DOHH2 (cell line): ENCODE results near the gene OLIG3.

ENCODE experiments used
- H3F3A ChIP-seq: fragments of 200-600 bp; sonication (generic), shearing (Covaris generic); 2 replicates; pipeline ENCODE4 v1.6.0; 2016; ENCODE audit warnings: antibody characterized with exemption, mild to moderate bottlenecking; ENCODE audit not compliant: control insufficient read depth, insufficient read depth
- H3K27ac ChIP-seq: fragments of 200-600 bp; sonication (generic); 2 replicates; pipeline ENCODE4 v1.5.1; 2014; ENCODE audit warnings: low read depth, mild to moderate bottlenecking, low read length, moderate library complexity
- H3K27me3 ChIP-seq: fragments of 200-600 bp; sonication (generic); 2 replicates; pipeline ENCODE4 v1.6.1; 2014; ENCODE audit warnings: mild to moderate bottlenecking, low read length, mixed read lengths; ENCODE audit not compliant: control insufficient read depth
- H3K36me3 ChIP-seq: fragments of 200-600 bp; sonication (generic); 2 replicates; pipeline ENCODE4 v1.6.1; 2014; ENCODE audit warnings: mild to moderate bottlenecking, low read length, moderate library complexity, mixed read lengths; ENCODE audit not compliant: control insufficient read depth
- H3K4me1 ChIP-seq: fragments of 200-600 bp; sonication (generic); 2 replicates; pipeline ENCODE4 v1.6.1; 2014; ENCODE audit warnings: mild to moderate bottlenecking, low read length, mixed read lengths; ENCODE audit not compliant: control insufficient read depth
- H3K4me2 ChIP-seq: fragments of 200-600 bp; sonication (generic); 2 replicates; pipeline ENCODE4 v1.6.0; 2014; ENCODE audit warnings: mild to moderate bottlenecking, low read length, moderate library complexity
- H3K4me3 ChIP-seq: fragments of 200-600 bp; sonication (generic); 2 replicates; pipeline ENCODE4 v1.5.1; 2014; ENCODE audit warnings: mild to moderate bottlenecking, low read length, mixed read lengths
- H3K79me2 ChIP-seq: fragments of 200-600 bp; sonication (generic); 2 replicates; pipeline ENCODE4 v1.6.1; 2014; ENCODE audit warnings: mild to moderate bottlenecking, low read length, mixed read lengths; ENCODE audit not compliant: control insufficient read depth
- H3K9me2 ChIP-seq: fragments of 200-600 bp; sonication (generic); replicated peaks from 2 replicates; pipeline ENCODE4 v1.6.1; 2014; ENCODE audit warnings: mild to moderate bottlenecking, low read length, mixed read lengths; ENCODE audit not compliant: control insufficient read depth
- H3K9me3 ChIP-seq: fragments of 200-600 bp; sonication (generic); 2 replicates; pipeline ENCODE4 v1.6.1; 2014; ENCODE audit warnings: antibody characterized with exemption, low read length, mixed read lengths; ENCODE audit not compliant: control insufficient read depth, insufficient read depth
- H4K20me1 ChIP-seq: fragments of 200-600 bp; sonication (generic); 2 replicates; pipeline ENCODE4 v1.6.0; 2014; ENCODE audit warnings: low read depth, mild to moderate bottlenecking, antibody characterized with exemption, low read length, moderate library complexity; ENCODE audit not compliant: control insufficient read depth, insufficient read depth
- EZH2phosphoT487 ChIP-seq: fragments of 200-600 bp; sonication (generic); IDR thresholded peaks from 2 replicates; pipeline ENCODE4 v1.6.1; 2017; ENCODE audit warnings: borderline replicate concordance, mild to moderate bottlenecking, antibody characterized with exemption, low read length, moderate library complexity, mixed read lengths
- TF ChIP-seq, protein P1 (sequence below): fragments of 200-600 bp; sonication (generic); IDR thresholded peaks from one replicate; pipeline ENCODE4 v1.5.1; 2014; ENCODE audit warnings: antibody characterized with exemption, mild to moderate bottlenecking, low read depth, low read length; ENCODE audit not compliant: poor library complexity, severe bottlenecking

OLIG3 gene

DNA sequence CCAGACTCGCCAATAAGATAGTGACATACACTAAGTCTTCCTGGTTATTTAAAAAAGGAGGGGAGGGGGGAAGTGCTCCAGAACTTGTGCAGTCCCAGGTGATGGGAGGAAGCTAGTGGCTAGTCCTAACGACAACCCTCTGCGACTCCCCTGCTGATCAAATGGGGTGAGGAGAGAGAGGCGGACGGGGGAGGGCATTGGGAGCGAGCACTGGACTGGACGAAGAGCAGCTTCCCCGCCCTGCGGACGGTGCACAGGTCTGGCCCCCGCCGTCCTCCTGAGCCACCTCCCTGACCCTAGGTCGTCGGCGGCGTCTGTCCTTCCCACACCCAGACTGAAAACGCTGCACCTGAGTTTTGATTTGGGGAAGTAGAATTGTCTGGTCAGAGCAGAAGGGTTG lies 2.2 kb upstream of the OLIG3 start:
- TF ChIP-seq, protein P1, sequence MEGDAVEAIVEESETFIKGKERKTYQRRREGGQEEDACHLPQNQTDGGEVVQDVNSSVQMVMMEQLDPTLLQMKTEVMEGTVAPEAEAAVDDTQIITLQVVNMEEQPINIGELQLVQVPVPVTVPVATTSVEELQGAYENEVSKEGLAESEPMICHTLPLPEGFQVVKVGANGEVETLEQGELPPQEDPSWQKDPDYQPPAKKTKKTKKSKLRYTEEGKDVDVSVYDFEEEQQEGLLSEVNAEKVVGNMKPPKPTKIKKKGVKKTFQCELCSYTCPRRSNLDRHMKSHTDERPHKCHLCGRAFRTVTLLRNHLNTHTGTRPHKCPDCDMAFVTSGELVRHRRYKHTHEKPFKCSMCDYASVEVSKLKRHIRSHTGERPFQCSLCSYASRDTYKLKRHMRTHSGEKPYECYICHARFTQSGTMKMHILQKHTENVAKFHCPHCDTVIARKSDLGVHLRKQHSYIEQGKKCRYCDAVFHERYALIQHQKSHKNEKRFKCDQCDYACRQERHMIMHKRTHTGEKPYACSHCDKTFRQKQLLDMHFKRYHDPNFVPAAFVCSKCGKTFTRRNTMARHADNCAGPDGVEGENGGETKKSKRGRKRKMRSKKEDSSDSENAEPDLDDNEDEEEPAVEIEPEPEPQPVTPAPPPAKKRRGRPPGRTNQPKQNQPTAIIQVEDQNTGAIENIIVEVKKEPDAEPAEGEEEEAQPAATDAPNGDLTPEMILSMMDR, result no peak
- no peak for TF ChIP-seq EZH2phosphoT487
- H3K27me3 ChIP-seq, result 0 out of 2 replicates have a peak, but pooled peaks cover 3% of the 10 kb centered on the region

DNA sequence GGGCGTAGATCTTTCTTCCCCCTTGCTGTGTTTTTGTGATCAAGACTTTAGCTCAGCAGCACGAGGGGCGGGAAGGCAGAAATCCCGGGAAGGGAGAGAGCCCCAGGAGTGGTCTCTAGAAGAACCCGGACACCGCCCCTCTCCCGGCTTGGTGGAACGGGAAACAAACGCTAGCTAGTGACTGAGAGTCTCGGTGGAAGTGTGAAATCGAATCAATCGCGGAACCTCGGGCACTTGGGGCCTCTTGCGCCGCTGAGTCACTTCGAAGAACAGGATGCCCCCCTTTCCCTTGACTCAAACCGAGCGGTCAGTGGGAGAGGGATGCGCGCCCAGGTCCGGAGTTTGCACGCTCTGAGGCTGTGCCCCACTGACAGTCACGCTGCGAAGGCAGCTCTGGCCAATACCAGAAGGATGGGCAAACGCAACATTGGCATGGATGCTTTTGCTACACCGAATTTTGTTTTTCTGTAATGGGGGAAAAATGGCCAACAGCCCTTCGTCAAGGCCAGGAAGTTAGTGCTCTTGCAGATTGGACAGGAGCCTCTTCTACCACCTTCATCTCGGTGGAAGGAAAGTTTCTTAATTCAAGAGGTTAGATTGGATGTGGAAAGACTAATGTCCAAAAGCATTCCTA lies 1.6 kb upstream of the OLIG3 start:
- Histone ChIP-seq H3K4me3 (no peak overlapping the region), H3K27ac (no peak overlapping the region), H3K27me3 (no peaks in the 10 kb centered on the region), H3K9me3 (peaks cover 16% of the 10 kb centered on the region), H3K4me2 (no peak overlapping the region), H3K9me2 (no peaks in the 10 kb centered on the region), H3F3A (no peaks in the 10 kb centered on the region), H3K79me2 (no peaks in the 10 kb centered on the region), H4K20me1 (no peaks in the 10 kb centered on the region), H3K36me3 (no peaks in the 10 kb centered on the region), H3K4me1 (no peaks in the 10 kb centered on the region)
- TF ChIP-seq EZH2phosphoT487, result no peak
- TF ChIP-seq, protein P1, result no peak

More for the DNA sequence above, 2.2 kb upstream of the OLIG3 start:
- H3F3A ChIP-seq, result no peaks in the 10 kb centered on the region
- H3K9me2 ChIP-seq, result no peaks in the 10 kb centered on the region
- H3K79me2 ChIP-seq, result no peaks in the 10 kb centered on the region
- peaks cover 16% of the 10 kb centered on the region for H3K9me3 ChIP-seq
- H3K4me3 ChIP-seq, result no peak overlapping the region
- no peak overlapping the region for H3K27ac ChIP-seq
- no peaks in the 10 kb centered on the region for H3K4me1 ChIP-seq
- H3K36me3 ChIP-seq, result no peaks in the 10 kb centered on the region
- no peak overlapping the region for H3K4me2 ChIP-seq
- H4K20me1 ChIP-seq, result no peaks in the 10 kb centered on the region

DNA sequence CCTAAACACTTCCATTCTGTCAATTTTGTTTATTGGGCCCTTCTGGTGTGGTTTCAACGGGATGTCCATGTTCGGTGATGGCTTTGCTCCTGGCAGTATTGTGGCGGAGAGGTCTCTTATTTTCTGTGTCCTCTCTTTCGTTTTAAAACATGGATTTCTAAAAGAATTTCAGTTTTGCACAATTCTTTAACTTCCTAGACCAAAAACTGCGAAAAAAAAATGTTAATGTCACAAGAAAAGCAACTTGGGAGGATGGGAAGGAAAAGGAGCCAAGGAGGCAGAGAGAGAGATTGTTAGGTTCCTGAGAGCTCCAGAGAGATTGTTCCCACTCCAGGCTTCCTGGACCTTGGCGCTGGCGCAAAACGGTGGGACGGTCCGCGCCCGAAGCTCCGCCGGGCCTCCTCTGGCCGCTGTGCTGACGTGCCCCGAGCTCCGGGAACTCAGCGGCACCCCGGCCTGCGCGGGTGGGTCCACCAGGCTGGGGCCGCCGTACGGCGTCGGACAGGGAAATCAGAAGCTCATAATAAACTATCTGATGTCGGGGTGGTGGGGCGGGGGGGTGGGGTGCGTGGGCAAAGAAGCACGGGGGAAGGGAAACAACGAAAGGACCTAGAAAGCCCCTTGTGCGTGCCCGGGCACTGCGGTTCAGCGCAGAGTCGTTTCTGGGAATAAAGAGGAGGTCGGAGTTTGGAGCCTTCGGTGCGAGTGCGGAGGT lies 951 bp upstream of the OLIG3 start:
- H3K4me3 ChIP-seq, result no peak overlapping the region
- no peaks in the 10 kb centered on the region for H3K27me3 ChIP-seq

More for the DNA sequence above, 951 bp upstream of the OLIG3 start:
- no peaks in the 10 kb centered on the region for H3F3A ChIP-seq
- H3K9me2 ChIP-seq, result no peaks in the 10 kb centered on the region
- no peaks in the 10 kb centered on the region for H4K20me1 ChIP-seq
- H3K36me3 ChIP-seq, result no peaks in the 10 kb centered on the region
- no peak overlapping the region for H3K4me2 ChIP-seq
- peaks cover 16% of the 10 kb centered on the region for H3K9me3 ChIP-seq
- TF ChIP-seq, protein P1, result no peak
- TF ChIP-seq EZH2phosphoT487, result no peak
- H3K79me2 ChIP-seq, result no peaks in the 10 kb centered on the region
- no peaks in the 10 kb centered on the region for H3K4me1 ChIP-seq
- H3K27ac ChIP-seq, result no peak overlapping the region
